PFSK-1 (cell line): Measurements from ENCODE around the gene MVP.

ENCODE experiments used
- POLR2AphosphoS5 ChIP-seq: IDR thresholded peaks from 2 replicates; pipeline ENCODE4 v1.6.1; 2012; ENCODE audit warnings: low read depth, mild to moderate bottlenecking, control low read depth, low read length, moderate library complexity
- REST ChIP-seq, 2 experiments: IDR thresholded peaks; 2 replicates each; pipeline versions ENCODE4 v1.6.1 to v1.8.0; 2011 to 2012; ENCODE audit warnings: low read depth in 2 of 2, low read length in 2 of 2, control low read depth in 1 of 2, inconsistent platforms in 1 of 2, mild to moderate bottlenecking in 1 of 2, moderate library complexity in 1 of 2; ENCODE audit not compliant: insufficient read depth in 1 of 2
- TAF1 ChIP-seq: IDR thresholded peaks from 2 replicates; pipeline ENCODE4 v1.6.1; 2012; ENCODE audit warnings: low read length, control low read depth, borderline replicate concordance; ENCODE audit not compliant: insufficient read depth

GRCh38 chr16:29804020-29804419 lies 16.2 kb upstream of the MVP start:
- TF ChIP-seq POLR2AphosphoS5, result 0 out of 2 replicates have a peak, but pooled peaks have one; percentile 10
- TF ChIP-seq REST (IDR thresholded peaks at IDR 0.05; ENCODE audit: insufficient read depth in 1 of 2, low read depth in 2 of 2, low read length in 2 of 2), result no peak
- no peak for TF ChIP-seq TAF1
